HEK293T (cell line): Measurements from ENCODE around the gene CCDC177.

Experiments used
- BHLHE40 ChIP-seq: fragments of 450-650 bp; IDR thresholded peaks from 2 replicates; pipeline ENCODE4 v1.6.1; 2016; ENCODE audit warnings: mild to moderate bottlenecking, moderate library complexity, borderline replicate concordance
- ELF4 ChIP-seq: fragments of 450-650 bp; IDR thresholded peaks from 2 replicates; pipeline ENCODE4 v1.6.1; 2017; ENCODE audit warnings: antibody characterized with exemption
- FOXA1 ChIP-seq: fragments of 450-650 bp; IDR thresholded peaks from 2 replicates; pipeline ENCODE4 v1.6.1; 2016; ENCODE audit warnings: mild to moderate bottlenecking
- HDGF ChIP-seq: fragments of 450-650 bp; IDR thresholded peaks from 2 replicates; pipeline ENCODE4 v1.6.1; 2017; ENCODE audit warnings: antibody characterized with exemption, borderline replicate concordance
- L3MBTL2 ChIP-seq: fragments of 450-650 bp; conservative IDR thresholded peaks from 2 replicates; pipeline ENCODE4 v1.6.1; 2016; ENCODE audit warnings: mild to moderate bottlenecking
- SP1 ChIP-seq: fragments of 450-650 bp; IDR thresholded peaks from 2 replicates; pipeline ENCODE4 v1.6.1; 2017
- SUZ12 ChIP-seq: fragments of 450-650 bp; IDR thresholded peaks from 2 replicates; pipeline ENCODE4 v1.6.1; 2016; ENCODE audit warnings: mild to moderate bottlenecking

GRCh38 chr14:69615121-69615495 is 40.4 kb upstream of the CCDC177 start:
- TF ChIP-seq BHLHE40 (no peak), SP1 (no peak), SUZ12 (no peak), FOXA1 (no peak), ELF4 (no peak), HDGF (no peak), L3MBTL2 (no peak)
